GM12891 (cell line): ENCODE measurements around the gene CLK3.

ENCODE experiments used
- POLR2A ChIP-seq: IDR thresholded peaks from 2 replicates; pipeline ENCODE4 v1.6.1; 2011; ENCODE audit warnings: low read depth, low read length, control low read depth
- TAF1 ChIP-seq: IDR thresholded peaks from 2 replicates; pipeline ENCODE4 v1.6.1; 2011; ENCODE audit warnings: low read depth, low read length, control low read depth

GRCh38 chr15:74571191-74571590, 44.4 kb upstream of the CLK3 start:
- TF ChIP-seq POLR2A, result no peak
- no peak for TF ChIP-seq TAF1
